ENCODE results near the gene RPS13.
A peak's percentile ranks its signal among the peaks of the same experiment; 100 is the strongest.
"Not testable (repeated sequence)": the region's sequence is repeated elsewhere in the genome, so short reads cannot be mapped to it uniquely, and the experiment has no call there.

Gene RPS13

GRCh38 chr11:17046690-17047089 is 30.8 kb downstream of the RPS13 start:
- no peaks in the 10 kb centered on the region for H3F3A ChIP-seq (ENCODE audit: low read depth)
- no peaks in the 10 kb centered on the region for H3K27me3 ChIP-seq (ENCODE audit: insufficient read depth, low read length, poor library complexity, severe bottlenecking)
- H3K9ac ChIP-seq (ENCODE audit: low read depth, low read length, poor library complexity, severe bottlenecking) = no peak overlapping the region
- TF ChIP-seq CTCF (conservative IDR thresholded peaks at IDR 0.05; ENCODE audit: low read length) = no peak
- no peak for TF ChIP-seq EZH2phosphoT487 (IDR thresholded peaks at IDR 0.05; ENCODE audit: borderline replicate concordance)
- H3K4me1 ChIP-seq (ENCODE audit: insufficient read depth, low read length, poor library complexity, severe bottlenecking) = no peaks in the 10 kb centered on the region
- H3K4me2 ChIP-seq (ENCODE audit: low read depth, low read length, poor library complexity, severe bottlenecking) = no peak overlapping the region
- H2AFZ ChIP-seq (ENCODE audit: low read length) = no peak overlapping the region
- H4K20me1 ChIP-seq (ENCODE audit: insufficient read depth, low read length, poor library complexity, severe bottlenecking) = no peaks in the 10 kb centered on the region
- H3K9me2 ChIP-seq (replicated peaks; ENCODE audit: low read depth, low read length) = no peaks in the 10 kb centered on the region
- no peak overlapping the region for H3K4me3 ChIP-seq (ENCODE audit: low read length, poor library complexity, severe bottlenecking)
- H3K9me3 ChIP-seq (ENCODE audit: insufficient read depth, low read depth, low read length) = no peaks in the 10 kb centered on the region
- H3K36me3 ChIP-seq (ENCODE audit: insufficient read depth, low read length) = no peaks in the 10 kb centered on the region
- H3K79me2 ChIP-seq (ENCODE audit: insufficient read depth, low read length) = no peaks in the 10 kb centered on the region

GRCh38 chr11:17036666-17037658 is 40.5 kb downstream of the RPS13 start:
- Histone ChIP-seq H3F3A (ENCODE audit: low read depth) (no peaks in the 10 kb centered on the region), H4K20me1 (ENCODE audit: insufficient read depth, low read length, poor library complexity, severe bottlenecking) (no peaks in the 10 kb centered on the region), H3K27me3 (ENCODE audit: insufficient read depth, low read length, poor library complexity, severe bottlenecking) (no peaks in the 10 kb centered on the region), H3K4me3 (ENCODE audit: low read length, poor library complexity, severe bottlenecking) (no peak overlapping the region), H3K79me2 (ENCODE audit: insufficient read depth, low read length) (no peaks in the 10 kb centered on the region), H3K4me1 (ENCODE audit: insufficient read depth, low read length, poor library complexity, severe bottlenecking) (no peaks in the 10 kb centered on the region), H2AFZ (ENCODE audit: low read length) (no peak overlapping the region), H3K36me3 (ENCODE audit: insufficient read depth, low read length) (no peaks in the 10 kb centered on the region), H3K9me2 (replicated peaks; ENCODE audit: low read depth, low read length) (no peaks in the 10 kb centered on the region), H3K4me2 (ENCODE audit: low read depth, low read length, poor library complexity, severe bottlenecking) (no peak overlapping the region), H3K9me3 (ENCODE audit: insufficient read depth, low read depth, low read length) (no peaks in the 10 kb centered on the region), H3K9ac (ENCODE audit: low read depth, low read length, poor library complexity, severe bottlenecking) (no peak overlapping the region)
- TF ChIP-seq CTCF (conservative IDR thresholded peaks at IDR 0.05; ENCODE audit: low read length) (peak; percentile 50), EZH2phosphoT487 (IDR thresholded peaks at IDR 0.05; ENCODE audit: borderline replicate concordance) (no peak)

GRCh38 chr11:17034027-17034426 is 43.4 kb downstream of the RPS13 start:
- not testable (repeated sequence) for H3K27me3 ChIP-seq (ENCODE audit: insufficient read depth, low read length, poor library complexity, severe bottlenecking); H3K9me2 ChIP-seq (replicated peaks; ENCODE audit: low read depth, low read length); H3K9me3 ChIP-seq (ENCODE audit: insufficient read depth, low read depth, low read length); H2AFZ ChIP-seq (ENCODE audit: low read length); H3F3A ChIP-seq (ENCODE audit: low read depth); H3K9ac ChIP-seq (ENCODE audit: low read depth, low read length, poor library complexity, severe bottlenecking); H3K4me3 ChIP-seq (ENCODE audit: low read length, poor library complexity, severe bottlenecking); H3K4me1 ChIP-seq (ENCODE audit: insufficient read depth, low read length, poor library complexity, severe bottlenecking); H4K20me1 ChIP-seq (ENCODE audit: insufficient read depth, low read length, poor library complexity, severe bottlenecking); H3K36me3 ChIP-seq (ENCODE audit: insufficient read depth, low read length); H3K4me2 ChIP-seq (ENCODE audit: low read depth, low read length, poor library complexity, severe bottlenecking); H3K79me2 ChIP-seq (ENCODE audit: insufficient read depth, low read length)
